Stomach (tissue), 4 donors: ENCODE measurements around the gene HEXD.

Source experiments
- CTCF ChIP-seq, 7 experiments: fragments of 450-650 bp in 4 of 7; fragments of 200-600 bp in 3 of 7; sonication (generic) in 3 of 7; IDR thresholded peaks; one replicate each; pipeline ENCODE4 v1.5.1; 2016 to 2019; ENCODE audit warnings: antibody characterized with exemption in 7 of 7, control low read depth in 2 of 7, mild to moderate bottlenecking in 1 of 7
- POLR2A ChIP-seq, 4 donors: fragments of 450-650 bp; IDR thresholded peaks; one replicate each; pipeline ENCODE4 v1.6.1; 2016; ENCODE audit warnings: antibody characterized with exemption in 4 of 4, control low read depth in 2 of 4, mild to moderate bottlenecking in 1 of 4, moderate library complexity in 1 of 4

- TF ChIP-seq CTCF (IDR thresholded peaks at IDR 0.05) (no peak), POLR2A (IDR thresholded peaks at IDR 0.05) (no peak)
Observed at GRCh38 chr17:82490512-82491195, 72.5 kb downstream of the HEXD start.
